Measurements from ENCODE around the gene HPS3.

- TF ChIP-seq EZH2 (IDR thresholded peaks at IDR 0.05; ENCODE audit: insufficient read depth, poor library complexity, severe bottlenecking) = no peak
- TF ChIP-seq EZH2phosphoT487 (IDR thresholded peaks at IDR 0.05; ENCODE audit: insufficient read depth, low read depth) = no peak
Observed at GRCh38 chr3:149195221-149195620, 65.8 kb downstream of the HPS3 start.
